NT2/D1 (cell line): Measurements from ENCODE around the gene NOL4L.

Experiments
- DNase-seq: peaks from one replicate; pipeline ENCODE4 v3.0.0-alpha.2; 2011; ENCODE audit warnings: low read depth, low spot score
- H3K27me3 ChIP-seq: 2 replicates; pipeline ENCODE4 v1.6.0; 2011; ENCODE audit warnings: mild to moderate bottlenecking; ENCODE audit not compliant: insufficient read length, insufficient read depth
- H3K36me3 ChIP-seq: 2 replicates; pipeline ENCODE4 v1.6.1; 2011; ENCODE audit warnings: mild to moderate bottlenecking, low read length, mixed read lengths; ENCODE audit not compliant: insufficient read depth, insufficient read length
- H3K4me1 ChIP-seq: 2 replicates; pipeline ENCODE4 v1.5.1; 2011; ENCODE audit not compliant: insufficient read depth, insufficient read length
- H3K4me3 ChIP-seq: 2 replicates; pipeline ENCODE4 v1.5.1; 2011; ENCODE audit warnings: low read depth; ENCODE audit not compliant: insufficient read length
- H3K9ac ChIP-seq: 2 replicates; pipeline ENCODE4 v1.6.0; 2011; ENCODE audit warnings: low read depth; ENCODE audit not compliant: insufficient read length
- H3K9me3 ChIP-seq: 2 replicates; pipeline ENCODE4 v1.5.1; 2011; ENCODE audit warnings: mild to moderate bottlenecking, low read length; ENCODE audit not compliant: insufficient read depth
- SUZ12 ChIP-seq: IDR thresholded peaks from 2 replicates; pipeline ENCODE4 v1.6.1; 2011; ENCODE audit not compliant: insufficient read length, insufficient read depth; ENCODE audit errors: extremely low read depth
- YY1 ChIP-seq: IDR thresholded peaks from 2 replicates; pipeline ENCODE4 v1.6.1; 2011; ENCODE audit not compliant: insufficient read length, insufficient read depth
- ZNF274 ChIP-seq: IDR thresholded peaks from 2 replicates; pipeline ENCODE4 v1.6.1; 2011; ENCODE audit warnings: mild to moderate bottlenecking, low read depth, low read length

The NOL4L gene

GRCh38 chr20:32483351-32484224, 101.5 kb downstream of the NOL4L start:
- H3K27me3 ChIP-seq, result no peaks in the 10 kb centered on the region
- TF ChIP-seq YY1, result no peak
- no peak for TF ChIP-seq ZNF274
- no peak for TF ChIP-seq SUZ12
- peak overlapping the region; percentile 72 for H3K9ac ChIP-seq
- peak overlapping the region; percentile 67 for H3K4me3 ChIP-seq
- DNase-seq, result no peak
- H3K4me1 ChIP-seq, result peaks cover 10% of the 10 kb centered on the region
- H3K36me3 ChIP-seq, result peaks cover 9% of the 10 kb centered on the region
- no peaks in the 10 kb centered on the region; the same call in 1 of the 2 replicates for H3K9me3 ChIP-seq

GRCh38 chr20:32482442-32483261, 102.5 kb downstream of the NOL4L start:
- peak overlapping the region; percentile 72 for H3K9ac ChIP-seq
- peaks cover 11% of the 10 kb centered on the region for H3K36me3 ChIP-seq
- H3K27me3 ChIP-seq, result no peaks in the 10 kb centered on the region
- TF ChIP-seq ZNF274 (no peak), YY1 (no peak), SUZ12 (no peak)
- DNase-seq, result no peak
- peak overlapping the region; percentile 61 for H3K4me3 ChIP-seq
- H3K4me1 ChIP-seq, result peaks cover 10% of the 10 kb centered on the region
- no peaks in the 10 kb centered on the region for H3K9me3 ChIP-seq

GRCh38 chr20:32482143-32482441, 103.0 kb downstream of the NOL4L start:
- DNase-seq, result no peak
- peak overlapping the region; percentile 61 for H3K4me3 ChIP-seq
- H3K36me3 ChIP-seq, result peaks cover 11% of the 10 kb centered on the region
- H3K4me1 ChIP-seq, result peaks cover 10% of the 10 kb centered on the region
- H3K9me3 ChIP-seq, result no peaks in the 10 kb centered on the region
- TF ChIP-seq ZNF274 (no peak), SUZ12 (no peak), YY1 (no peak)
- H3K9ac ChIP-seq, result peak overlapping the region; percentile 72
- no peaks in the 10 kb centered on the region for H3K27me3 ChIP-seq

- TF ChIP-seq SUZ12, result no peak
- no peak for TF ChIP-seq YY1
- TF ChIP-seq ZNF274, result no peak
- Histone ChIP-seq H3K4me3 (no peak overlapping the region), H3K27me3 (no peaks in the 10 kb centered on the region), H3K36me3 (peaks cover 11% of the 10 kb centered on the region), H3K4me1 (peaks cover 15% of the 10 kb centered on the region), H3K9ac (peak overlapping the region; percentile 61), H3K9me3 (no peaks in the 10 kb centered on the region)
- no peak for DNase-seq
Observed at GRCh38 chr20:32481311-32482142, 103.6 kb downstream of the NOL4L start.

GRCh38 chr20:32480371-32481241, 104.5 kb downstream of the NOL4L start:
- H3K36me3 ChIP-seq, result peaks cover 11% of the 10 kb centered on the region
- peaks cover 22% of the 10 kb centered on the region for H3K4me1 ChIP-seq
- no peaks in the 10 kb centered on the region for H3K27me3 ChIP-seq
- H3K9me3 ChIP-seq, result no peaks in the 10 kb centered on the region
- TF ChIP-seq YY1 (no peak), SUZ12 (no peak), ZNF274 (no peak)
- H3K4me3 ChIP-seq, result no peak overlapping the region
- peak overlapping the region; percentile 36 for H3K9ac ChIP-seq
- no peak for DNase-seq

- H3K4me1 ChIP-seq, result peaks cover 24% of the 10 kb centered on the region
- H3K9me3 ChIP-seq, result no peaks in the 10 kb centered on the region
- no peak overlapping the region for H3K9ac ChIP-seq
- peaks cover 11% of the 10 kb centered on the region for H3K36me3 ChIP-seq
- no peaks in the 10 kb centered on the region for H3K27me3 ChIP-seq
- DNase-seq, result no peak
- TF ChIP-seq ZNF274, result no peak
- no peak for TF ChIP-seq SUZ12
- no peak for TF ChIP-seq YY1
- no peak overlapping the region for H3K4me3 ChIP-seq
Observed at GRCh38 chr20:32479697-32480171, 105.4 kb downstream of the NOL4L start.
